Stimulated activated CD4-positive, alpha-beta T cell treated with anti-CD3 and anti-CD28 coated beads, Interleukin-15, amount 100 ng/mL, for 24 hours (primary cell): ENCODE measurements around the gene TYW1B.
"Not testable (repeated sequence)": the region's sequence is repeated elsewhere in the genome, so short reads cannot be mapped to it uniquely, and the experiment has no call there.

Experiments used
- DNase-seq: peaks from one replicate; pipeline ENCODE4 v3.0.0-alpha.2; 2020

Gene TYW1B

GRCh38 chr7:72546586-72547237, 281.3 kb downstream of the TYW1B start:
- not testable (repeated sequence) for DNase-seq

- not testable (repeated sequence) for DNase-seq
These were observed 283.5 kb downstream of the TYW1B start for GRCh38 chr7:72544531-72544930.

GRCh38 chr7:72540923-72541322, 287.1 kb downstream of the TYW1B start:
- no peak for DNase-seq

DNA sequence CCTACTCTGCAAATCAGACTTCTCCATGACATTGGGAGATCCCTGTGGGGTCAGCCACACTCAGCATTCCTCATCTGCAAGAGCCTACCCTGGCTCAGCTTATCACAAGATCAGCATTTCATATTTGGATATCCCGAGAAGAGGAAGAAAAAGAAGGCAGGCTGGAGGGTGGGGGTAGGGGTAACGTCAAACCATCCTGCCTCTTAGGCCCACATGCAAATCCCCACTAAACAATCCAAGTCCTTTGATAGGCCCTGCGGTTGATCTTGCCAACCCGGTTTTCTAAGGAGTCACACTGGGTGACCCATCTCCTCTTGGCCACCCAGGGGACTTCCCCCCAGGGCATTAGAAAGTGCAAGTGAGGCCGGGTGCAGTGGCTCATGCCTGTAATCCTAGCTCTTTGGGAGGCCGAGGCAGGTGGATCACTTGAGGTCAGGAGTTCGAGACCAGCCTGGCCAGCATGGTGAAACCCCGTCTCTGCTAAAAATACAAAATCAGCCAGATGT, 287.8 kb downstream of the TYW1B start:
- DNase-seq = no peak

- DNase-seq = no peak
These were observed 288.3 kb downstream of the TYW1B start for GRCh38 chr7:72539702-72540101.

- no peak for DNase-seq
These were observed 289.1 kb downstream of the TYW1B start for GRCh38 chr7:72538856-72539255.

DNA sequence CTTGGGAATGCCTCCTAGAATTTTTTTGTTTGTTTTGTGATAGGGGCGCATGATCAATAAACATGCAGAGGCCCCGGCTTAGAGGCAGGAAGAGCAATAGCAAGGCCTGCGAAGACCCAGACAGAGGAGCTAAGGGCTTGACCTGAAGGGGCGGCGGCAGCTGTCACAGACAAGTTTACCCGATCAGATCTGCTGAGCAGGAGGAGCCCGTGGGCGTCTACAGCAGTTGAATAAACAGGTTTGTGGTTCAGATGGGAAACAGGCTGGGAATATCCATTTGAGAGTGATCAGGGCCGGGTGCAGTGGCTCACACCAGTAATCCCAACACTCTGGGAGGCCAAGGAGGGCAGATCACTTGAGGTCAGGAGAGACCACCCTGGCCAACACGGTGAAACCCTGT, 289.9 kb downstream of the TYW1B start:
- no peak for DNase-seq

DNA sequence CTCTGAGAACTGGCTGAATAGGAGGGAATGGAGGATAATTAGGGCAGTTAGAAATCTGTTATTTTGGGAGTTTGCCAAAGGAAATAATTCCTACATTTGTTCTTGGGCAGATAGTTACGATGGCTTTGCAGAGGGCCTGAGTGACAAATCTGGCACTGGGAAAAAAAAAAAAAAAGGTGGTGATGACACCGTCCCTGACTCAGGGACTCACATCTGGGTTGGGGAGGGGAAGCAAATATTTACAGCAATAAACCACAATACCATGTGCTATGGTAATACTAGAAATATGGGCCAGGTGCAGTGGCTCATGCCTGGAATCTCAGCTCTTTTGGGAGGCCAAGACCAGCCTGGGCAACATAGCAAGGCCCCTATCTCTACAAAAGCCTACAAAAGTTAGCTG, 292.0 kb downstream of the TYW1B start:
- not testable (repeated sequence) for DNase-seq

DNA sequence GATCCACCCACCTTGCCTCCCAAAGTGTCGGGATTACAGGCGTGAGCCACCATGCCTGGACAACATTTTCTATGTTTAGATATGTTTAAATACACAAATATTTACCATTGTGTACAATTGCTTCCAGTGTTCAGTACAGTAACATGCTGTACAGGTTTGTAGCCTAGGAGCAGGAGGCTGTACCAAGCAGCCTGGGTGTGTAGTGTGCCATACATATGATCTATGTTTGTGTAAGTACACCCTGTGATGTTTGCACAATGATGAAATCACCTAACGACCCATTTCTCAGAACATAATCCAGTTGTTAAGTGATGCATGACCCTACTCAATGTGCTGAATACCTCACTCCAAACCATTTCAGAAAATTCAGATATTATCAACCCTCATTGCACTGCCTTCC, 297.0 kb downstream of the TYW1B start:
- DNase-seq = not testable (repeated sequence)
